Measurements from ENCODE around the gene PTTG1. TPM values are rescaled to one million over a fixed set of nuclear protein-coding genes. Genes with fewer than 3 reads are reported as not detected.

Gene PTTG1
- total RNA-seq (2022) (148 and 157 TPM in 2 replicates), Bru-seq, nascent RNA (percentile 86 among the genes with signal in this experiment), BruChase-seq, experiment 1, labeled RNA remaining after a 2-hour chase (percentile 76 among the genes with signal in this experiment), BruChase-seq, experiment 2, labeled RNA remaining after a 6-hour chase (percentile 87 among the genes with signal in this experiment)
- long read RNA-seq, transcript PTTG1-202 (5 exons, 1,070 nt), result minor isoform, 95 of 275 reads
- long read RNA-seq, transcript PTTG1-201 (6 exons, 753 nt), result major isoform, 167 of 275 reads
- long read RNA-seq, partial matches to known transcripts, result 8 of 275 reads
- long read RNA-seq, other reads (novel, unspliced or antisense), result 3 of 275 reads

DNA sequence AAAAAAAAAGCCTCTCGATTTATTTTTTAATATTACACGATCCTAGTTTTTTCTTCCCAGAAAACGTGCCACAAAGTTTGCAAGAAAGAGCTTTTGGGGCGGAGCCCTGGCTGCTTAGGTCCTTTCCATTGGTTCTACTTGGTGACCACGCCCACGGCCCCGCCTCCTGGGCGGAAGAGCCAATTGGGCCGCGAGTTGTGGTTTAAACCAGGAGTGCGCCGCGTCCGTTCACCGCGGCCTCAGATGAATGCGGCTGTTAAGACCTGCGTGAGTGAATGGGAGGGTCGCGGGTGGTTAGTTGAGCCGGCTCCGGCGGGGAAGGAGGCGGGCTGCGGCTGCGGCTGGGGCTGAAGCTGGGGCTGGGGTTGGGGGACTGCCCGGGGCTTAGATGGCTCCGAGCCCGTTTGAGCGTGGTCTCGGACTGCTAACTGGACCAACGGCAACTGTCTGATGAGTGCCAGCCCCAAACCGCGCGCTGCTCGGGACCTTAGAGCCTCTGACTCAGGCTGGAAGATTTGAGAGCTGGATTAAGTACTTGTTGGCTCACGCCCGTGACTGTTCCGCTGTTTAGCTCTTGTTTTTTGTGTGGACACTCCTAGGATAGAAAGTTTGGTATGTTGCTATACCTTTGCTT lies at the start of gene PTTG1:
TSS of gene PTTG1 (plus strand) at position 231 of the 634 bp plus-strand sequence. CDS start 458 bp downstream, outside the sequence.
- TF ChIP-seq, protein P1, sequence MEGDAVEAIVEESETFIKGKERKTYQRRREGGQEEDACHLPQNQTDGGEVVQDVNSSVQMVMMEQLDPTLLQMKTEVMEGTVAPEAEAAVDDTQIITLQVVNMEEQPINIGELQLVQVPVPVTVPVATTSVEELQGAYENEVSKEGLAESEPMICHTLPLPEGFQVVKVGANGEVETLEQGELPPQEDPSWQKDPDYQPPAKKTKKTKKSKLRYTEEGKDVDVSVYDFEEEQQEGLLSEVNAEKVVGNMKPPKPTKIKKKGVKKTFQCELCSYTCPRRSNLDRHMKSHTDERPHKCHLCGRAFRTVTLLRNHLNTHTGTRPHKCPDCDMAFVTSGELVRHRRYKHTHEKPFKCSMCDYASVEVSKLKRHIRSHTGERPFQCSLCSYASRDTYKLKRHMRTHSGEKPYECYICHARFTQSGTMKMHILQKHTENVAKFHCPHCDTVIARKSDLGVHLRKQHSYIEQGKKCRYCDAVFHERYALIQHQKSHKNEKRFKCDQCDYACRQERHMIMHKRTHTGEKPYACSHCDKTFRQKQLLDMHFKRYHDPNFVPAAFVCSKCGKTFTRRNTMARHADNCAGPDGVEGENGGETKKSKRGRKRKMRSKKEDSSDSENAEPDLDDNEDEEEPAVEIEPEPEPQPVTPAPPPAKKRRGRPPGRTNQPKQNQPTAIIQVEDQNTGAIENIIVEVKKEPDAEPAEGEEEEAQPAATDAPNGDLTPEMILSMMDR (IDR thresholded peaks at IDR 0.05; ENCODE audit: insufficient read depth in 1 of 2, low read depth in 1 of 2, low read length in 1 of 2, severe bottlenecking in 1 of 2, unreplicated experiment in 1 of 2), result no peak
- no peaks in the 10 kb centered on the region for H3K9me3 ChIP-seq
- peaks cover 41% of the 10 kb centered on the region for H3K36me3 Mint-ChIP-seq (ENCODE audit: insufficient read depth, unreplicated experiment)
- no peaks in the 10 kb centered on the region for H3K27me3 Mint-ChIP-seq (ENCODE audit: insufficient read depth, unreplicated experiment)
- H3K4me1 ChIP-seq, result peaks cover 13% of the 10 kb centered on the region; the same call in 1 of the 2 replicates
- no peaks in the 10 kb centered on the region for H3K9me3 Mint-ChIP-seq (ENCODE audit: unreplicated experiment)
- DNase-seq, result peak; percentile 96
- BruUV-seq (replicated peaks), result no TSS peak
- H3K4me1 Mint-ChIP-seq (ENCODE audit: low read depth, unreplicated experiment), result peaks cover 38% of the 10 kb centered on the region
- intact Hi-C loops (cut with micrococcal nuclease; ENCODE audit: unreplicated experiment), result no loop called here
- no peaks in the 10 kb centered on the region for H3K27me3 ChIP-seq (replicated peaks; ENCODE audit: control insufficient read depth, insufficient read depth, low read length)
- CTCF ChIA-PET, result interaction anchor here (0.8 to 1.4 kb wide), 3 partner anchors 17 to 46 kb away, joined by 3 to 12 read pairs (median 5); no protein-coding TSS in a partner anchor
- peak within 1 kb of the TSS; percentile 83 for H3K4me3 Mint-ChIP-seq (ENCODE audit: unreplicated experiment)
- H3K27ac Mint-ChIP-seq (ENCODE audit: unreplicated experiment), result peak within 1 kb of the TSS; percentile 84
- POLR2A ChIA-PET, result interaction anchor here (0.6 to 1.0 kb wide), 3 partner anchors 18 to 76 kb away, joined by 3 to 5 read pairs (median 3); no protein-coding TSS in a partner anchor
- peak within 1 kb of the TSS; percentile 88 for H3K4me3 ChIP-seq (ENCODE audit: low read depth, low read length)
- H3K36me3 ChIP-seq (ENCODE audit: control insufficient read depth, insufficient read depth, low read length), result no peaks in the 10 kb centered on the region

DNA sequence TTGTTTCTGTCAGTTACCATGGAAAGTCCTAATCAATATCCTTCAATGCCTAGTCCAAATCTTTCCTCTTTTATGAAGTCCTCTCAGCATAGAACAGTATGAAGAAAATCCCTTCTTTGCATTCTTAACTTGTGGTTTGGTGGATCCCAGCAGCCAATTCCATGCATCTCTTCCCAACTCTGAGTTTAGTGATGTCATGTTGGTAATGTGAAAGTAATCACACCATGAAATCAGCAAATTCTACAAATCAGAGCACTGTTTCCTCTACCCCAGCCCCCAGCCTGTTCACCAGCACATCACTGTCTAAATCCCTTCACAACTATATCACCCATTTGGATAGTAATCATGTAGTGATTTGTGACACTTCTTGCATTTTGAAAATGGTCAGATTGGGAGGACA lies 46.5 kb upstream of the PTTG1 start:
- TF ChIP-seq, protein P1 (IDR thresholded peaks at IDR 0.05; ENCODE audit: insufficient read depth in 1 of 2, low read depth in 1 of 2, low read length in 1 of 2, severe bottlenecking in 1 of 2, unreplicated experiment in 1 of 2), result no peak
- Mint-ChIP-seq H3K4me3 (ENCODE audit: unreplicated experiment) (no peak overlapping the region), H3K9me3 (ENCODE audit: unreplicated experiment) (no peaks in the 10 kb centered on the region), H3K27ac (ENCODE audit: unreplicated experiment) (no peak overlapping the region), H3K36me3 (ENCODE audit: insufficient read depth, unreplicated experiment) (no peaks in the 10 kb centered on the region), H3K27me3 (ENCODE audit: insufficient read depth, unreplicated experiment) (peaks cover 18% of the 10 kb centered on the region), H3K4me1 (ENCODE audit: low read depth, unreplicated experiment) (no peaks in the 10 kb centered on the region)
- Histone ChIP-seq H3K4me1 (no peaks in the 10 kb centered on the region), H3K4me3 (ENCODE audit: low read depth, low read length) (no peak overlapping the region), H3K9me3 (no peaks in the 10 kb centered on the region), H3K36me3 (ENCODE audit: control insufficient read depth, insufficient read depth, low read length) (no peaks in the 10 kb centered on the region), H3K27me3 (replicated peaks; ENCODE audit: control insufficient read depth, insufficient read depth, low read length) (no peaks in the 10 kb centered on the region; the same call in 1 of the 2 replicates)
- CTCF ChIA-PET, result interaction anchor here (0.6 kb wide), 1 partner anchor 15 kb away, joined by 3 read pairs; no protein-coding TSS in a partner anchor
- intact Hi-C loops (cut with micrococcal nuclease; ENCODE audit: unreplicated experiment), result no loop called here
- BruUV-seq (replicated peaks), result no TSS peak
- DNase-seq, result no peak
- POLR2A ChIA-PET, result no interaction called here

DNA sequence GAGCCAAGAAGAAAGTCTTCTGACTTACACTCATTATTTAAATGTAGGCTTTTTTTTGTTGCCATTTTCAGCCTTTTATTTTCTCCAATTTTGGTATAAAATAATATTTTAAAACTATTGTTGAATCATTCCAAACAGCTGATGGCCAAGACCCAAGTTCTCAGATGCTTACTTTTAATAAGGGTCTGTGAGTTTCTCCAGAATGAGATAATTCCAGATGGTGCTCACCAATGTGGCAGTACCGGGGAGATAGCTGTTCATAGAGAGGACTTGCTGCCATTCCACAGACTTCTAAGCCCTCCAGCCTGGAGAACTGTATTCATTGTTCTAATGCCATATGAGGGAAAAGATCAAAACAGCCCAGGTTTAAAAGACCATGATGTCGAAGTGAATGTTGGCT lies 46.0 kb upstream of the PTTG1 start:
- Mint-ChIP-seq H3K27ac (ENCODE audit: unreplicated experiment) (no peak overlapping the region), H3K4me1 (ENCODE audit: low read depth, unreplicated experiment) (no peaks in the 10 kb centered on the region), H3K4me3 (ENCODE audit: unreplicated experiment) (no peak overlapping the region), H3K9me3 (ENCODE audit: unreplicated experiment) (no peaks in the 10 kb centered on the region), H3K27me3 (ENCODE audit: insufficient read depth, unreplicated experiment) (peaks cover 17% of the 10 kb centered on the region), H3K36me3 (ENCODE audit: insufficient read depth, unreplicated experiment) (no peaks in the 10 kb centered on the region)
- Histone ChIP-seq H3K4me1 (no peaks in the 10 kb centered on the region), H3K27me3 (replicated peaks; ENCODE audit: control insufficient read depth, insufficient read depth, low read length) (no peaks in the 10 kb centered on the region; the same call in 1 of the 2 replicates), H3K9me3 (no peaks in the 10 kb centered on the region), H3K36me3 (ENCODE audit: control insufficient read depth, insufficient read depth, low read length) (no peaks in the 10 kb centered on the region), H3K4me3 (ENCODE audit: low read depth, low read length) (no peak overlapping the region)
- DNase-seq, result no peak
- CTCF ChIA-PET, result no interaction called here
- no TSS peak for BruUV-seq (replicated peaks)
- intact Hi-C loops (cut with micrococcal nuclease; ENCODE audit: unreplicated experiment), result no loop called here
- TF ChIP-seq, protein P1 (IDR thresholded peaks at IDR 0.05; ENCODE audit: insufficient read depth in 1 of 2, low read depth in 1 of 2, low read length in 1 of 2, severe bottlenecking in 1 of 2, unreplicated experiment in 1 of 2), result no peak
- POLR2A ChIA-PET, result no interaction called here

All from Caco-2 (cell line).